Measurements from ENCODE around the gene KIAA0040. TPM values are rescaled to one million over a fixed set of nuclear protein-coding genes. Genes with fewer than 3 reads are reported as not detected.
A peak's percentile ranks its signal among the peaks of the same experiment; 100 is the strongest.

KIAA0040 gene
- total RNA-seq, 1 experiment from 2014 or later, result 27.7 TPM

- POLR2A ChIA-PET, result no interaction called here
- DNase-seq (ENCODE audit: unreplicated experiment), result no peak
- H3K27me3 Mint-ChIP-seq (ENCODE audit: insufficient read depth, unreplicated experiment), result no peaks in the 10 kb centered on the region
Measured at GRCh38 chr1:175126347-175126746, 66.2 kb downstream of the KIAA0040 start.

DNA sequence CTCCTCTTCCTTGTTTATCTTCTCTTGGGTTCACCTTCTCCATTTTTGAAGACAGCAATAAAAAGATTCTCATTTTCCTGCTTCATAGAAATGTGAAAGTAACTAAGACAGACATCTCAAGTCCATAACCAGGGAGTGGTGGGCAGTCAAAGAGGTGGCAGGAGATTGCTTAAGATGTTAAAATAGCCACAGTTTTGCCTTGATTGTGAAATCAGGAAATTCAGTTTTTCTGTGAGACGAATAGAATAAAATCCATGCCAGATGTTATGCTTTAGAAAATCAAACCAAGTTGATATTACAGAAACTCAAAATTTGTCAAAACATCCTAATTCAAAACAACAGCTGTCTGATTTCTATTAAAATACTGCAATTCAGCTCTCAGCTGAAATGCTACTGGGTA lies 67.7 kb downstream of the KIAA0040 start:
- Mint-ChIP-seq H3K4me1 (ENCODE audit: insufficient read depth, unreplicated experiment) (peaks cover 13% of the 10 kb centered on the region), H3K36me3 (ENCODE audit: insufficient read depth, unreplicated experiment) (no peaks in the 10 kb centered on the region), H3K27ac (ENCODE audit: low read depth, unreplicated experiment) (no peak overlapping the region), H3K9me3 (ENCODE audit: unreplicated experiment) (no peaks in the 10 kb centered on the region), H3K27me3 (ENCODE audit: insufficient read depth, unreplicated experiment) (no peaks in the 10 kb centered on the region), H3K4me3 (ENCODE audit: unreplicated experiment) (no peak overlapping the region)
- POLR2A ChIA-PET, result interaction anchor here (0.6 to 1.1 kb wide), 7 partner anchors 82 to 138 kb away, joined by 3 to 14 read pairs (median 3); partner anchors contain the start of gene MRPS14
- intact Hi-C loops (cut with micrococcal nuclease), result loop anchor here (1.0 kb wide), 2 partner anchors 96 to 355 kb away; no protein-coding TSS in a partner anchor
- no TSS peak for BruUV-seq (replicated peaks)
- DNase-seq (ENCODE audit: unreplicated experiment), result peak; percentile 36
- TF ChIP-seq CTCF (IDR thresholded peaks at IDR 0.05; ENCODE audit: unreplicated experiment), result no peak
- CTCF ChIA-PET, result interaction anchor here (0.5 to 10.7 kb wide), 41 partner anchors 8 to 1808 kb away, joined by 3 to 232 read pairs (median 4); partner anchors contain the start of gene MRPS14

More at GRCh38 chr1:175126347-175126746, 66.2 kb downstream of the KIAA0040 start:
- TF ChIP-seq CTCF (IDR thresholded peaks at IDR 0.05; ENCODE audit: unreplicated experiment), result no peak
- H3K36me3 Mint-ChIP-seq (ENCODE audit: insufficient read depth, unreplicated experiment), result no peaks in the 10 kb centered on the region
- H3K4me1 Mint-ChIP-seq (ENCODE audit: insufficient read depth, unreplicated experiment), result peaks cover 13% of the 10 kb centered on the region
- no peak overlapping the region for H3K27ac Mint-ChIP-seq (ENCODE audit: low read depth, unreplicated experiment)
- no peaks in the 10 kb centered on the region for H3K9me3 Mint-ChIP-seq (ENCODE audit: unreplicated experiment)
- BruUV-seq (replicated peaks), result no TSS peak
- H3K4me3 Mint-ChIP-seq (ENCODE audit: unreplicated experiment), result no peak overlapping the region
- intact Hi-C loops (cut with micrococcal nuclease), result no loop called here
- CTCF ChIA-PET, result interaction anchor here (0.6 to 10.7 kb wide), 13 partner anchors 13 to 351 kb away, joined by 3 to 232 read pairs (median 5); no protein-coding TSS in a partner anchor

DNA sequence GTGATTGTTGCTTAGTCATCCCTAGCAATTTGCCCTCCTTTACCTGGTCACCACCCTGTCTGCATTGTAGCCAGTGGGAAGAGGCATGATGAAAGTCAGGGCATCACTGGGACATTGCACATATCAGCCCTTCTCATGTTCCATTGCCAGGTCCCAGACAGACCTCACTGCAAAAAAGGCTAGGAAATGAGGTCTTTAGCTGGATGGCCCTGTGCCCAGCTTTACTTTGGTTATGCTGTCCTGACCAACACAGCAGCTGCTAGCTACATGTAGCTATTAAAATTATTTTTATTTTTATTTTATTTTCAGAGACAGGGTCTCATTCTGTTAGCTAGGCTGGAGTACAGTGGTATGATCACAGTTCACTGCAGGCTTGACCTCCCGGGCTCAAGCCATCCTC lies 72.1 kb downstream of the KIAA0040 start:
- intact Hi-C loops (cut with micrococcal nuclease), result no loop called here
- ChIA-PET CTCF (interaction anchor here (0.6 to 10.7 kb wide), 10 partner anchors 9 to 954 kb away, joined by 3 to 232 read pairs (median 4); partner anchors contain the start of gene KIAA0040), POLR2A (no interaction called here)
- H3K4me3 Mint-ChIP-seq (ENCODE audit: unreplicated experiment), result no peak overlapping the region
- H3K4me1 Mint-ChIP-seq (ENCODE audit: insufficient read depth, unreplicated experiment), result peaks cover 7% of the 10 kb centered on the region
- TF ChIP-seq CTCF (IDR thresholded peaks at IDR 0.05; ENCODE audit: unreplicated experiment), result no peak
- no peaks in the 10 kb centered on the region for H3K9me3 Mint-ChIP-seq (ENCODE audit: unreplicated experiment)
- H3K36me3 Mint-ChIP-seq (ENCODE audit: insufficient read depth, unreplicated experiment), result no peaks in the 10 kb centered on the region
- H3K27ac Mint-ChIP-seq (ENCODE audit: low read depth, unreplicated experiment), result no peak overlapping the region
- DNase-seq (ENCODE audit: unreplicated experiment), result no peak
- no peaks in the 10 kb centered on the region for H3K27me3 Mint-ChIP-seq (ENCODE audit: insufficient read depth, unreplicated experiment)
- BruUV-seq (replicated peaks), result no TSS peak

DNA sequence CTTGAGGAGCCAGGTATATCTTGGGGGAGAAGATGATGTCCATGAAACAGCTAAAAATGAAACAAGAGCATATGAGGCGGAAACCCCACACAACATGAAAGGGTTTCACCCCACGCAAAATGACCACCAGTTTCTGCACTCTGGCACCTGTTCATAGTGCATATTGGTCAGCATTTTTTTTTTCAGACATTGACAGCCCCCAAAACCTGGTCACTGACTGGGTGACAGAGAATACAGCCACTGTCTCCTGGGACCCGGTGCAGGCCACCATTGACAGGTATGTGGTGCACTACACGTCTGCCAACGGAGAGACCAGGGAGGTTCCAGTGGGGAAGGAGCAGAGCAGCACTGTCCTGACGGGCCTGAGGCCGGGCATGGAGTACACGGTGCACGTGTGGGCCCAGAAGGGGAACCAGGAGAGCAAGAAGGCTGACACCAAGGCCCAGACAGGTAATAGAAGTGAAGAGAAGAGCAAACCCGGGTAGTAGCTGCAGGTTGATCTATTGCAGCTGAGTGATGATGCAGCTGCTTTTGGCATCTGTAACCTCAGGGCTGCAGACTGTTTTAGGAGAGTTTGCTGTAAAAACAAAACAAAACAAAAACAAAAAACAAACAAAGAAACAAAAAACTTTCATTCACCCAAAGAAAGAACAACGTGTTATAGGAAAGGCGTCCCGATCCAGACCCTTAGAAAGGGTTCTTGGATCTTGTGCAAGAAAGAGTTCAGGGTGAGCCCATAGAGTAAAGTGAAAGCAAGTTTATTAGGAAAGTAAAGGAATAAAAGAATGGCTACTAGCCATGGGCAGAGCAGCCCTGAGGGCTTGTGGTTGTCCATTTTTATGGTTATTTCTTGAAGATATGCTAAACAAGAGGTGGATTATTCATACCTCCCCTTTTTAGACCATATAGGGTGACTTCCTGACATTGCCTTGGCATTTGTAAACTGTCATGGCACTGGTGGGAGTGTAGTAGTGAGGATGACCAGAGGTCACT lies 73.9 kb downstream of the KIAA0040 start:
- Mint-ChIP-seq H3K27me3 (ENCODE audit: insufficient read depth, unreplicated experiment) (no peaks in the 10 kb centered on the region), H3K27ac (ENCODE audit: low read depth, unreplicated experiment) (no peak overlapping the region), H3K4me1 (ENCODE audit: insufficient read depth, unreplicated experiment) (no peaks in the 10 kb centered on the region), H3K36me3 (ENCODE audit: insufficient read depth, unreplicated experiment) (no peaks in the 10 kb centered on the region), H3K4me3 (ENCODE audit: unreplicated experiment) (no peak overlapping the region), H3K9me3 (ENCODE audit: unreplicated experiment) (no peaks in the 10 kb centered on the region)
- intact Hi-C loops (cut with micrococcal nuclease), result no loop called here
- no TSS peak for BruUV-seq (replicated peaks)
- POLR2A ChIA-PET, result no interaction called here
- no peak for DNase-seq (ENCODE audit: unreplicated experiment)
- TF ChIP-seq CTCF (IDR thresholded peaks at IDR 0.05; ENCODE audit: unreplicated experiment), result no peak
- CTCF ChIA-PET, result interaction anchor here (0.7 to 1.6 kb wide), 3 partner anchors 89 to 1490 kb away, joined by 4 to 5 read pairs (median 5); no protein-coding TSS in a partner anchor

All from MCF 10A (cell line).